OCI-LY3 (cell line): ENCODE data around the gene ASAH2B.
"Not testable (repeated sequence)": the region's sequence is repeated elsewhere in the genome, so short reads cannot be mapped to it uniquely, and the experiment has no call there.

Source experiments
- H2AFZ ChIP-seq: fragments of 200-600, 300-600 bp; shearing (Covaris generic); 2 replicates; pipeline ENCODE4 v1.6.0; 2014; ENCODE audit warnings: antibody characterized with exemption, low read depth, low read length
- H3K27ac ChIP-seq: fragments of 200-600, 300-600 bp; sonication (generic); 2 replicates; pipeline ENCODE4 v1.5.1; 2014; ENCODE audit warnings: mild to moderate bottlenecking, low read length, moderate library complexity, mixed read lengths
- H3K27me3 ChIP-seq: fragments of 200-600, 300-600 bp; sonication (generic); 2 replicates; pipeline ENCODE4 v1.6.1; 2014; ENCODE audit warnings: low read depth, low read length, mixed read lengths
- H3K36me3 ChIP-seq: fragments of 200-600, 300-600 bp; sonication (generic); replicated peaks from 2 replicates; pipeline ENCODE3; 2014; ENCODE audit warnings: low read depth, low read length, mixed read lengths
- H3K4me1 ChIP-seq: fragments of 300-600, 200-600 bp; sonication (generic); 2 replicates; pipeline ENCODE4 v1.6.1; 2014; ENCODE audit warnings: low read length, mixed read lengths
- H3K4me2 ChIP-seq: fragments of 200-600, 300-600 bp; sonication (generic); 2 replicates; pipeline ENCODE4 v1.6.1; 2014; ENCODE audit warnings: low read length, mixed read lengths
- H3K4me3 ChIP-seq: fragments of 300-600, 200-600 bp; sonication (generic); 2 replicates; pipeline ENCODE4 v1.5.1; 2014; ENCODE audit warnings: antibody characterized with exemption, mild to moderate bottlenecking, low read length, moderate library complexity
- H3K79me2 ChIP-seq: fragments of 300-600, 200-600 bp; shearing (Covaris generic); 2 replicates; pipeline ENCODE4 v1.6.1; 2014; ENCODE audit warnings: mild to moderate bottlenecking, low read length, mixed read lengths
- H3K9ac ChIP-seq: fragments of 300-600, 200-600 bp; shearing (Covaris generic); 2 replicates; pipeline ENCODE4 v1.6.0; 2014; ENCODE audit warnings: mild to moderate bottlenecking, low read length, moderate library complexity
- H3K9me3 ChIP-seq: fragments of 200-600, 300-600 bp; shearing (Covaris generic); 2 replicates; pipeline ENCODE4 v1.6.1; 2014; ENCODE audit warnings: low read length, mixed read lengths; ENCODE audit not compliant: insufficient read depth
- H4K20me1 ChIP-seq: fragments of 200-600, 300-600 bp; sonication (generic); 2 replicates; pipeline ENCODE4 v1.6.1; 2016; ENCODE audit warnings: low read length, mixed read lengths; ENCODE audit not compliant: insufficient read depth
- CTCF ChIP-seq: fragments of 200-600, 300-600 bp; sonication (generic); IDR thresholded peaks from 2 replicates; pipeline ENCODE4 v1.5.1; 2014; ENCODE audit warnings: antibody characterized with exemption, low read length, low read depth
- EZH2phosphoT487 ChIP-seq: fragments of 200-600 bp; shearing (Covaris generic); IDR thresholded peaks from 2 replicates; pipeline ENCODE4 v1.6.1; 2018; ENCODE audit warnings: antibody characterized with exemption, mixed run types, low read depth

Gene ASAH2B

DNA sequence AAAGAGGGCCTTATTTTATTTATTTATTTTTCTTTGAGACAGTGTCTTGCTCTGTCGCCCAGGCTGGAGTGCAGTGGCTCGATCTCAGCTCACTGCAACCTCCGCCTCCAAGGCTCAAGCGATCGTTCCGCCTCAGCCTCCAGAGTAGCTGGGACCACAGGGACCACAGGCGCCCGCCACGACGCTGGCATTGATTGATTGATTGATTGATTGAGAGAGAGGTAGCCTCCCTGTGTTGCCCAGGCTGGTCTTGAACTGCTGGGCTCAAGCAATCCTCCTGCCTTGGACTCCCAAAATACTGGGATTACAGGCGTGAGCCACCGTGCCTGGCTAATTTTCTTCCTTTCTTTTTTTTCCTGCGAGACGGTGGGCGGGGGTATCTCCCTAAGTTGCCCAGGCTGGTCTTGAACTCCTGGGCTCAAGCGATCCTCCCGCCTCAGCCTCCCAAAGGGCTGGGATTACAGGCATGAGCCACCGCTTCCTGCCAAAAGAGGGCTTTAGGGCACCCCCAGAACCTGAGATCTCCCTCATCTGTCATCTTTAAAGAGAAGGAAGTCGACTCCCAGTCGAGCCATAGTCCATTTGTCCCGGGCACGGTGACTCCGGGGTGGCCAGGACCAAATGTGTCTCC, 634 bp upstream of the ASAH2B start:
- not testable (repeated sequence) for H3K36me3 ChIP-seq, H3K4me1 ChIP-seq, H3K79me2 ChIP-seq, H3K27me3 ChIP-seq, H3K9me3 ChIP-seq, H4K20me1 ChIP-seq, H3K27ac ChIP-seq
- H3K9ac ChIP-seq = peak overlapping the region; percentile 74; the same call in 1 of the 2 replicates
- H3K4me3 ChIP-seq = peak overlapping the region; percentile 96
- H3K4me2 ChIP-seq = peak overlapping the region; percentile 78
- peak overlapping the region; percentile 92 for H2AFZ ChIP-seq

DNA sequence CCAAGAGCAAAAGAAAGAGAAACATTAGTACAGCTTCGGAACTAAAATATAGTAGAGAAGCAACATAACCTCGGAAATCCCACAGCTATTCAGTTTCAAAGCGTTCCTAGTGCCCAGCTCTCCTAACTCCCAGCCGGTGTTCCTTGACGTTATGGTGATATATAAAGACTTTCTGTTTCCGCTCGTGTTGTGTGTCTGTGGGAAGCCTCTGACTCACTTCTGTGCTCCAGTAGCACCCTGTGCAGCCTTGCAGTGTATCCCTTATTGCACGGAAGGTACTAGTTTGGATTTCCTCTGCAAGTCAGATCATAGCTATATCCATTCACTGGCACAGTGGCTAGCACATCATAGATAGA, 535 bp downstream of the ASAH2B start:
- no peaks in the 10 kb centered on the region for H3K27me3 ChIP-seq
- no peaks in the 10 kb centered on the region for H4K20me1 ChIP-seq
- no peaks in the 10 kb centered on the region for H3K36me3 ChIP-seq
- TF ChIP-seq EZH2phosphoT487 (no peak), CTCF (no peak)
- H3K9me3 ChIP-seq = no peaks in the 10 kb centered on the region
- H3K4me3 ChIP-seq = peak overlapping the region; percentile 96
- no peaks in the 10 kb centered on the region for H3K79me2 ChIP-seq
- H3K27ac ChIP-seq = no peak overlapping the region
- H3K9ac ChIP-seq = peak overlapping the region; percentile 74
- H3K4me2 ChIP-seq = peak overlapping the region; percentile 78
- H3K4me1 ChIP-seq = no peaks in the 10 kb centered on the region
- peak overlapping the region; percentile 92 for H2AFZ ChIP-seq

- H3K9ac ChIP-seq, H3K4me1 ChIP-seq, H3K27ac ChIP-seq, H3K79me2 ChIP-seq, H2AFZ ChIP-seq, H3K9me3 ChIP-seq, H4K20me1 ChIP-seq, H3K27me3 ChIP-seq, H3K36me3 ChIP-seq, H3K4me2 ChIP-seq, H3K4me3 ChIP-seq: not testable (repeated sequence)
These were observed 3.1 kb downstream of the ASAH2B start for GRCh38 chr10:50742820-50743219.

GRCh38 chr10:50766774-50767513, 27.2 kb downstream of the ASAH2B start:
- H4K20me1 ChIP-seq, H3K36me3 ChIP-seq, H3K4me2 ChIP-seq, H3K4me1 ChIP-seq, H3K9ac ChIP-seq, H3K79me2 ChIP-seq, H3K27me3 ChIP-seq, H2AFZ ChIP-seq, H3K27ac ChIP-seq, H3K4me3 ChIP-seq, H3K9me3 ChIP-seq: not testable (repeated sequence)

GRCh38 chr10:50772042-50772441, 32.3 kb downstream of the ASAH2B start:
- not testable (repeated sequence) for H3K4me1 ChIP-seq, H3K9ac ChIP-seq, H3K27ac ChIP-seq, H4K20me1 ChIP-seq, H3K9me3 ChIP-seq, H3K36me3 ChIP-seq, H2AFZ ChIP-seq, H3K4me2 ChIP-seq, H3K4me3 ChIP-seq, H3K79me2 ChIP-seq, H3K27me3 ChIP-seq

DNA sequence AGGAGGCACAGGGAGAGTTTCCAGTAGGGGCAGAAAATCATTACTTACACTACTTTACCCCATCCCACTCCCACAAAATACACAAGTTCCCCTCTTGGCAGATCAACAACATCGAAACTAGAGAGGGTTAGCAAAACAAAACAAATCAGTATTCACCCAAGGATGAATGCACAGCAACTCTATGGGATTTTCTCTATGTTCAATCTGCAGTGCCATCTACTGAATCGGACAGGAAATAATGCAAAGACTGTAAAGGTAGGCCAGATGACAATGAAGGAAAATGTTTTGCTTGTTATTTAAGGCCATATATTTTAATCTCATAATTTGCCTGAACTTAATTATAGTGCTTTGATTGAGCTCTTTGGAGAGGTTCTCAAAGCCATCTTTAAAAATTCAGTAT, 35.1 kb downstream of the ASAH2B start:
- H4K20me1 ChIP-seq, H3K79me2 ChIP-seq, H3K27ac ChIP-seq, H3K9ac ChIP-seq, H3K27me3 ChIP-seq, H3K9me3 ChIP-seq, H3K4me1 ChIP-seq, H3K36me3 ChIP-seq, H3K4me3 ChIP-seq, H3K4me2 ChIP-seq, H2AFZ ChIP-seq: not testable (repeated sequence)

DNA sequence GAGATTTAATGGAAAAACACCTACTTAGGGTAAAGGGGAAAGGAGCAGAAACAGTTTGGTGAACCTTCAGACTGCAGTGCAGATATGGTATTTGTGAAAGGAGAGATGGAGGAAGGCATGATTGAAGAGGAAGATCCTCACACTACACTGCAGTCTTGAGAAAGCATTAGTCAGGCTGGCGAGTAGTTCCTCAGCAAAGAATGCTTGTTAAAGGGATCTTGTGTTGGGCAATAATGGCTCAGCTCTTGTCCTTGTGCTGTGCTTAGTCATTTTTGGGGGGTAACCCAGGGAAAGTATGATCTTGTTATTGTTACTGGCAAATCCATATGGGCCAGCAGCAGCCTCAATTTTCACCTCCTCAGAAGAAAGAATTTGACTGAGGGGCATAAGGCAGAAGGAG, 40.3 kb downstream of the ASAH2B start:
- not testable (repeated sequence) for H3K4me2 ChIP-seq, H3K79me2 ChIP-seq, H3K4me3 ChIP-seq, H4K20me1 ChIP-seq, H3K27me3 ChIP-seq, H3K9ac ChIP-seq, H3K27ac ChIP-seq, H3K4me1 ChIP-seq, H3K36me3 ChIP-seq, H2AFZ ChIP-seq, H3K9me3 ChIP-seq

DNA sequence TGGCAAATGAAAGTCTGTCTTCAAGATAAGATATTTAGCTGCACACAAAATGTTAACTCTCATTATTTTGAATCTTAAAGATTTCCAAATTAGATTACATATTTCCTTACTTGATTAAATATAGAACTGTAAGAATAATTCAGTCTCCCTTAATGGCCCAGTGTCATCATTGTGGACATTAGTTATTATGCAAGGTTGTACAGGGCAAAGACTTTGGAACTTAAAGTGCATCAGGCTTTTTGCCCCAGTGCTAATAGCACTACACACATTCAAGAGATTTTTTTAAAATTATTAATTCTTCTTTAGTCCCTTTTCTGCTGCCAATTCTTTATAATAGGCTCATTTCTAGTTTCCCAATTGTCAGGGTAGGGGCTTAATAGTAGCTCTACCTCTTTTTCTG, 42.3 kb downstream of the ASAH2B start:
- not testable (repeated sequence) for H3K36me3 ChIP-seq, H3K4me2 ChIP-seq, H3K9me3 ChIP-seq, H3K4me3 ChIP-seq, H2AFZ ChIP-seq, H3K79me2 ChIP-seq, H3K9ac ChIP-seq, H3K27me3 ChIP-seq, H4K20me1 ChIP-seq, H3K4me1 ChIP-seq, H3K27ac ChIP-seq

DNA sequence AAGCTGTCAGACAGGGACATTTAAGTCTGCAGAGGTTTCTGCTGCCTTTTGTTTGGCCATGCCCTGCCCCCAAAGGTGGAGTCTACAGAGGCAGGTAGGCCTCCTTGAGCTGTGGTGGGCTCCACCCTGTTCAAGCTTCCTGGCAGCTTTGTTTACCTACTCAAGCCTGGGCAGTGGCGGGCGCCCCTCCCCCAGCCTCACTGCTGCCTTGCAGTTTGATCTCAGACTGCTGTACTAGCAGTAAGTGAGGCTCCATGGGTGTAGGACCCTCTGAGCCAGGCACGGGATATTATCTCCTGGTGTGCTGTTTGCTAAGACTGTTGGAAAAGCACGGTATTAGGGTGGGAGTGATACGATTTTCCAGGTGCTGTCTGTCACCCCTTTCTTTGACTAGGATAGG, 48.2 kb downstream of the ASAH2B start:
- not testable (repeated sequence) for H3K4me2 ChIP-seq, H3K36me3 ChIP-seq, H4K20me1 ChIP-seq, H3K27ac ChIP-seq, H2AFZ ChIP-seq, H3K27me3 ChIP-seq, H3K79me2 ChIP-seq, H3K9ac ChIP-seq, H3K9me3 ChIP-seq, H3K4me1 ChIP-seq, H3K4me3 ChIP-seq
